ENCODE data around the gene TMEM235.

Gene TMEM235

GRCh38 chr17:78255953-78256706 is 24.7 kb downstream of the TMEM235 start:
- DNase-seq: no peak

GRCh38 chr17:78256707-78257591 is 25.5 kb downstream of the TMEM235 start:
- no peak for DNase-seq

- DNase-seq: no peak
These were observed 26.4 kb downstream of the TMEM235 start for GRCh38 chr17:78257810-78258322.

- DNase-seq: no peak
These were observed 27.1 kb downstream of the TMEM235 start for GRCh38 chr17:78258323-78259191.

- DNase-seq: no peak
These were observed 27.7 kb downstream of the TMEM235 start for GRCh38 chr17:78259192-78259554.

- DNase-seq: no peak
These were observed 31.8 kb downstream of the TMEM235 start for GRCh38 chr17:78263063-78263735.

- no peak for DNase-seq
These were observed 32.4 kb downstream of the TMEM235 start for GRCh38 chr17:78263736-78264340.

- no peak for DNase-seq
These were observed 33.2 kb downstream of the TMEM235 start for GRCh38 chr17:78264590-78264989.

- no peak for DNase-seq
These were observed 33.7 kb downstream of the TMEM235 start for GRCh38 chr17:78265121-78265520.

- no peak for DNase-seq
These were observed 34.8 kb downstream of the TMEM235 start for GRCh38 chr17:78266231-78266631.

GRCh38 chr17:78266771-78267170 is 35.3 kb downstream of the TMEM235 start:
- DNase-seq: no peak

GRCh38 chr17:78267253-78268073 is 36.0 kb downstream of the TMEM235 start:
- DNase-seq: no peak

- no peak for DNase-seq
These were observed 36.9 kb downstream of the TMEM235 start for GRCh38 chr17:78268191-78268874.

- no peak for DNase-seq
These were observed 37.8 kb downstream of the TMEM235 start for GRCh38 chr17:78268951-78269905.

GRCh38 chr17:78269955-78270381 is 38.5 kb downstream of the TMEM235 start:
- no peak for DNase-seq

GRCh38 chr17:78271419-78272170 is 40.2 kb downstream of the TMEM235 start:
- no peak for DNase-seq

- DNase-seq: no peak
These were observed 40.9 kb downstream of the TMEM235 start for GRCh38 chr17:78272181-78272913.

- no peak for DNase-seq
These were observed 41.5 kb downstream of the TMEM235 start for GRCh38 chr17:78272914-78273258.
